HepG2 (cell line): Measurements from ENCODE around the gene STAT1. TPM values are rescaled to one million over a fixed set of nuclear protein-coding genes. Genes with fewer than 3 reads are reported as not detected.

ENCODE experiments used
- ARHGAP35 ChIP-seq: sonication (generic); formaldehyde crosslinking; IDR thresholded peaks from 2 replicates; pipeline ENCODE4 v1.9.0; 2022; ENCODE audit warnings: mild to moderate bottlenecking, inconsistent platforms, moderate library complexity, missing genetic modification reagents, borderline replicate concordance
- GATA4 ChIP-seq: sonication (generic); IDR thresholded peaks from 2 replicates; pipeline ENCODE4 v1.6.1; 2016; ENCODE audit warnings: antibody characterized with exemption, low read depth, borderline replicate concordance
- HINFP ChIP-seq: sonication (generic); formaldehyde crosslinking; IDR thresholded peaks from 2 replicates; pipeline ENCODE4 v1.4.0; 2020; ENCODE audit warnings: low read depth, mild to moderate bottlenecking, missing genetic modification reagents
- ISX ChIP-seq: sonication (generic); formaldehyde crosslinking; conservative IDR thresholded peaks from 2 replicates; pipeline ENCODE4 v1.5.0; 2020; ENCODE audit warnings: missing genetic modification reagents
- KLF11 ChIP-seq: IDR thresholded peaks from 2 replicates; pipeline ENCODE4 v1.6.1; 2016; ENCODE audit warnings: missing compliant biosample characterization
- THAP8 ChIP-seq: sonication (generic); formaldehyde crosslinking; IDR thresholded peaks from 2 replicates; pipeline ENCODE4 v1.5.1; 2020; ENCODE audit warnings: missing genetic modification reagents, mild to moderate bottlenecking, borderline replicate concordance
- ZBTB39 ChIP-seq: sonication (generic); formaldehyde crosslinking; IDR thresholded peaks from 2 replicates; pipeline ENCODE4 v1.5.0; 2020; ENCODE audit warnings: missing genetic modification reagents
- ZHX2 ChIP-seq, 2 experiments: sonication (generic) in 1 of 2; formaldehyde crosslinking in 1 of 2; IDR thresholded peaks; 2 replicates each; pipeline versions ENCODE4 v1.6.1 to v1.9.0; 2014 to 2022; ENCODE audit warnings: antibody characterized with exemption in 1 of 2, borderline replicate concordance in 1 of 2, inconsistent platforms in 1 of 2, low read depth in 1 of 2, missing genetic modification reagents in 1 of 2
- ZNF3 ChIP-seq: IDR thresholded peaks from 2 replicates; pipeline ENCODE4 v1.7.0; 2017; ENCODE audit warnings: inconsistent platforms
- ZNF562 ChIP-seq: sonication (generic); formaldehyde crosslinking; IDR thresholded peaks from 2 replicates; pipeline ENCODE4 v1.8.0; 2022; ENCODE audit warnings: missing genetic modification reagents, borderline replicate concordance
- polyA plus RNA-seq, 8 experiments: library from polyadenylated mRNA; depleted of rRNA in 3 of 8; stranded (reverse) in 7 of 8; unstranded in 1 of 8; fragments of >200 nt; fragmentation: Illumina TruSeq in 4 of 8; extraction: Trizol in 4 of 8; gene quantifications; 2 replicates each; pipeline versions ENCODE4 v1.2.1 to v1.2.3, GENCODE V29; 2011 to 2016; ENCODE audit warnings: low read depth in 4 of 8, missing spikeins in 1 of 8, mixed read lengths in 1 of 8; ENCODE audit not compliant: insufficient read depth in 1 of 8
- total RNA-seq, 5 experiments: library from RNA; depleted of rRNA; stranded (reverse); fragments of >200 nt; fragmentation: Illumina TruSeq; extraction: Trizol; gene quantifications; 2 replicates each; pipeline ENCODE4 v1.2.3, GENCODE V29; 2016; ENCODE audit warnings: low read depth in 1 of 5
- TF ChIP-seq, protein P1 (sequence below): sonication (generic); formaldehyde crosslinking; IDR thresholded peaks from 2 replicates; pipeline ENCODE4 v1.4.0; 2020; ENCODE audit warnings: missing genetic modification reagents, borderline replicate concordance
- TF ChIP-seq, protein P2 (sequence below): IDR thresholded peaks from 2 replicates; pipeline ENCODE4 v1.6.1; 2012; ENCODE audit warnings: inconsistent platforms
- TF ChIP-seq, protein P3 (sequence below): sonication (generic); formaldehyde crosslinking; IDR thresholded peaks from 2 replicates; pipeline ENCODE4 v1.4.0; 2020; ENCODE audit warnings: mild to moderate bottlenecking, missing genetic modification reagents

Gene STAT1
- total and polyA plus RNA-seq, 2 of the 13 experiments (the other 11 are each of a cell fraction or from before 2014, with no cell fraction given), result 21.8 to 59.6 TPM

- TF ChIP-seq, protein P1, sequence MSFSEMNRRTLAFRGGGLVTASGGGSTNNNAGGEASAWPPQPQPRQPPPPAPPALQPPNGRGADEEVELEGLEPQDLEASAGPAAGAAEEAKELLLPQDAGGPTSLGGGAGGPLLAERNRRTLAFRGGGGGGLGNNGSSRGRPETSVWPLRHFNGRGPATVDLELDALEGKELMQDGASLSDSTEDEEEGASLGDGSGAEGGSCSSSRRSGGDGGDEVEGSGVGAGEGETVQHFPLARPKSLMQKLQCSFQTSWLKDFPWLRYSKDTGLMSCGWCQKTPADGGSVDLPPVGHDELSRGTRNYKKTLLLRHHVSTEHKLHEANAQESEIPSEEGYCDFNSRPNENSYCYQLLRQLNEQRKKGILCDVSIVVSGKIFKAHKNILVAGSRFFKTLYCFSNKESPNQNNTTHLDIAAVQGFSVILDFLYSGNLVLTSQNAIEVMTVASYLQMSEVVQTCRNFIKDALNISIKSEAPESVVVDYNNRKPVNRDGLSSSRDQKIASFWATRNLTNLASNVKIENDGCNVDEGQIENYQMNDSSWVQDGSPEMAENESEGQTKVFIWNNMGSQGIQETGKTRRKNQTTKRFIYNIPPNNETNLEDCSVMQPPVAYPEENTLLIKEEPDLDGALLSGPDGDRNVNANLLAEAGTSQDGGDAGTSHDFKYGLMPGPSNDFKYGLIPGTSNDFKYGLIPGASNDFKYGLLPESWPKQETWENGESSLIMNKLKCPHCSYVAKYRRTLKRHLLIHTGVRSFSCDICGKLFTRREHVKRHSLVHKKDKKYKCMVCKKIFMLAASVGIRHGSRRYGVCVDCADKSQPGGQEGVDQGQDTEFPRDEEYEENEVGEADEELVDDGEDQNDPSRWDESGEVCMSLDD (CRISPR knock-in tag), result no peak
- TF ChIP-seq ZNF562 (CRISPR knock-in tag) (no peak), KLF11 (CRISPR knock-in tag) (no peak; the same call in 1 of the 2 replicates), ZNF3 (peak; percentile 69; the same call in 1 of the 2 replicates), HINFP (CRISPR knock-in tag) (0 out of 2 replicates have a peak, but pooled peaks have one; percentile 51), THAP8 (CRISPR knock-in tag) (peak; percentile 97; the same call in 1 of the 2 replicates), ISX (CRISPR knock-in tag) (no peak), ZBTB39 (CRISPR knock-in tag) (no peak; the same call in 1 of the 2 replicates), ZHX2 (IDR thresholded peaks at IDR 0.05; ENCODE audit: low read depth) (no peak; the same call in 1 of the 2 replicates), ZHX2 (CRISPR knock-in tag; IDR thresholded peaks at IDR 0.05; ENCODE audit: borderline replicate concordance) (peak; percentile 56; the same call in 1 of the 2 replicates), GATA4 (peak; percentile 46; the same call in 1 of the 2 replicates), ARHGAP35 (CRISPR knock-in tag) (peak; percentile 79; the same call in 1 of the 2 replicates)
- TF ChIP-seq, protein P2, sequence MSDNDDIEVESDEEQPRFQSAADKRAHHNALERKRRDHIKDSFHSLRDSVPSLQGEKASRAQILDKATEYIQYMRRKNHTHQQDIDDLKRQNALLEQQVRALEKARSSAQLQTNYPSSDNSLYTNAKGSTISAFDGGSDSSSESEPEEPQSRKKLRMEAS, result peak; percentile 98
- TF ChIP-seq, protein P3, sequence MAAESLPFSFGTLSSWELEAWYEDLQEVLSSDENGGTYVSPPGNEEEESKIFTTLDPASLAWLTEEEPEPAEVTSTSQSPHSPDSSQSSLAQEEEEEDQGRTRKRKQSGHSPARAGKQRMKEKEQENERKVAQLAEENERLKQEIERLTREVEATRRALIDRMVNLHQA (CRISPR knock-in tag), result no peak; the same call in 1 of the 2 replicates
Observed at GRCh38 chr2:191013932-191014652, at the start of gene STAT1 (continued).
